Tibial nerve (tissue), 3 donors: ENCODE data around the gene ZNF423.

ENCODE experiments used
- POLR2A ChIP-seq, 2 donors: fragments of 450-650 bp; IDR thresholded peaks; one replicate each; pipeline ENCODE4 v1.6.1; 2017; ENCODE audit warnings: antibody characterized with exemption in 2 of 2, mild to moderate bottlenecking in 2 of 2, moderate library complexity in 2 of 2
- TF ChIP-seq, protein P1 (sequence below), 5 experiments: fragments of 200-600 bp in 3 of 5; fragments of 450-650 bp in 2 of 5; sonication (generic) in 3 of 5; IDR thresholded peaks; one replicate each; pipeline ENCODE4 v1.5.1; 2016 to 2019; ENCODE audit warnings: antibody characterized with exemption in 5 of 5, mild to moderate bottlenecking in 3 of 5, moderate library complexity in 2 of 5

DNA sequence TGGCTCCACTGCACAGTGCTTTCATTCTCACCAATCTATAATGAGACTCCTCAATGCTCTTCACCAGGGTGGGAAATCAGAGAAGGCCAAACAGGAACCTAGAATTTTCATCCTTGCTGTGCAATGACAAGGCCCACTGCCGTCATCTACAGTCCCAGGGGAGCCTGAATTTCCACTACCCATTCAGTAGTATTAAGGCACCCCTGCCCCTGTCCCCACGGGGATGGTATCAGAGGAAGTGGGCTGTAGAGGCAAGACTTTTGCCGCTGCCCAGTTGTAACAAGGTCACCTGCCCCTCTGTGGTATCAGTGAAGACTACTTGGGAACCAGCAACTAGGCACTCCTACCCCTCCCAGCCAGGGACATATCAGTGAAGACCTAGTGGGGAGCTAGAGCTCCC is 377.8 kb downstream of the ZNF423 start:
- TF ChIP-seq, protein P1, sequence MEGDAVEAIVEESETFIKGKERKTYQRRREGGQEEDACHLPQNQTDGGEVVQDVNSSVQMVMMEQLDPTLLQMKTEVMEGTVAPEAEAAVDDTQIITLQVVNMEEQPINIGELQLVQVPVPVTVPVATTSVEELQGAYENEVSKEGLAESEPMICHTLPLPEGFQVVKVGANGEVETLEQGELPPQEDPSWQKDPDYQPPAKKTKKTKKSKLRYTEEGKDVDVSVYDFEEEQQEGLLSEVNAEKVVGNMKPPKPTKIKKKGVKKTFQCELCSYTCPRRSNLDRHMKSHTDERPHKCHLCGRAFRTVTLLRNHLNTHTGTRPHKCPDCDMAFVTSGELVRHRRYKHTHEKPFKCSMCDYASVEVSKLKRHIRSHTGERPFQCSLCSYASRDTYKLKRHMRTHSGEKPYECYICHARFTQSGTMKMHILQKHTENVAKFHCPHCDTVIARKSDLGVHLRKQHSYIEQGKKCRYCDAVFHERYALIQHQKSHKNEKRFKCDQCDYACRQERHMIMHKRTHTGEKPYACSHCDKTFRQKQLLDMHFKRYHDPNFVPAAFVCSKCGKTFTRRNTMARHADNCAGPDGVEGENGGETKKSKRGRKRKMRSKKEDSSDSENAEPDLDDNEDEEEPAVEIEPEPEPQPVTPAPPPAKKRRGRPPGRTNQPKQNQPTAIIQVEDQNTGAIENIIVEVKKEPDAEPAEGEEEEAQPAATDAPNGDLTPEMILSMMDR (IDR thresholded peaks at IDR 0.05): no peak
- no peak for TF ChIP-seq POLR2A (IDR thresholded peaks at IDR 0.05)
